ENCODE results near the gene HDAC9. TPM values are rescaled to one million over a fixed set of nuclear protein-coding genes. Genes with fewer than 3 reads are reported as not detected.

Gene HDAC9
- total and polyA plus RNA-seq, 11 donors = 4.8 to 62.9 (median 30.6) TPM

GRCh38 chr7:18524248-18524647 lies 28.7 kb downstream of the HDAC9 start:
- no peaks in the 10 kb centered on the region for H3K27me3 ChIP-seq
- peaks cover 0 to 54% (median 15%) of the 10 kb centered on the region in 12 donors for H3K4me1 ChIP-seq
- peak overlapping the region in 1 of 12 donors; percentile 19 for H3K27ac ChIP-seq
- H3K36me3 ChIP-seq = no peaks in the 10 kb centered on the region
- H3K9me3 ChIP-seq = no peaks in the 10 kb centered on the region
- TF ChIP-seq POLR2A (IDR thresholded peaks at IDR 0.05) (no peak), CTCF (IDR thresholded peaks at IDR 0.05) (no peak)
- 51 to 62% (median 57%) methylated on average over 3 of the region's 3 CpGs for WGBS, 4 donors
- H3K4me3 ChIP-seq = no peak overlapping the region
- DNase-seq (no peak), ATAC-seq (peak in 2 of 4 donors; percentile 37 to 52)
- intact Hi-C loops (cut with DNase I) = no loop called here

GRCh38 chr7:18526368-18526878 lies 30.9 kb downstream of the HDAC9 start:
- Histone ChIP-seq H3K4me3 (no peak overlapping the region), H3K27me3 (no peaks in the 10 kb centered on the region), H3K36me3 (no peaks in the 10 kb centered on the region), H3K27ac (no peak overlapping the region), H3K4me1 (peaks cover 0 to 55% (median 20%) of the 10 kb centered on the region in 12 donors), H3K9me3 (no peaks in the 10 kb centered on the region)
- ATAC-seq (peak in 1 of 4 donors; percentile 28), DNase-seq (no peak)
- intact Hi-C loops (cut with DNase I) = no loop called here
- TF ChIP-seq CTCF (IDR thresholded peaks at IDR 0.05) (no peak), POLR2A (IDR thresholded peaks at IDR 0.05) (no peak)

- Histone ChIP-seq H3K27ac (peak overlapping the region in 3 of 12 donors; percentile 16 to 25 (median 24)), H3K4me1 (peaks cover 0 to 46% (median 16%) of the 10 kb centered on the region in 12 donors), H3K27me3 (no peaks in the 10 kb centered on the region), H3K4me3 (no peak overlapping the region), H3K9me3 (no peaks in the 10 kb centered on the region), H3K36me3 (no peaks in the 10 kb centered on the region)
- WGBS, 4 donors = 54 to 62% (median 57%) methylated on average over 1 of the region's 1 CpG
- DNase-seq = no peak
- TF ChIP-seq POLR2A (IDR thresholded peaks at IDR 0.05) (no peak), CTCF (IDR thresholded peaks at IDR 0.05) (no peak)
- ATAC-seq = no peak
- intact Hi-C loops (cut with DNase I) = no loop called here
These were observed 33.7 kb downstream of the HDAC9 start for GRCh38 chr7:18529239-18529638.

GRCh38 chr7:18530224-18531179 lies 35.0 kb downstream of the HDAC9 start:
- intact Hi-C loops (cut with DNase I) = no loop called here
- H3K9me3 ChIP-seq = no peaks in the 10 kb centered on the region
- H3K27ac ChIP-seq = peak overlapping the region in 2 of 12 donors; percentile 2 to 26
- H3K4me1 ChIP-seq = peaks cover 0 to 49% (median 16%) of the 10 kb centered on the region in 12 donors
- 51 to 69% (median 55%) methylated on average over 5 of the region's 5 CpGs for WGBS, 4 donors
- ATAC-seq (peak in 1 of 4 donors; percentile 26), DNase-seq (no peak)
- H3K4me3 ChIP-seq = no peak overlapping the region
- no peaks in the 10 kb centered on the region for H3K27me3 ChIP-seq
- no peaks in the 10 kb centered on the region for H3K36me3 ChIP-seq
- TF ChIP-seq POLR2A (IDR thresholded peaks at IDR 0.05) = no peak
- no peak for TF ChIP-seq CTCF (IDR thresholded peaks at IDR 0.05)
